Kidney (tissue), 14 donors: ENCODE data around the gene VPS33B. TPM values are rescaled to one million over a fixed set of nuclear protein-coding genes. Genes with fewer than 3 reads are reported as not detected.

Source experiments
- DNase-seq, 5 donors: peaks; one replicate each; pipeline ENCODE4 v3.0.0-alpha.2; 2013 to 2020
- FAIRE-seq: peaks from 2 replicates; lab custom pipeline; 2012; peaks lifted over from hg19 to GRCh38; lab: Jason Lieb, UNC
- H3K27ac ChIP-seq, 2 donors: one replicate each; pipeline ENCODE4 v1.7.0; 2013; ENCODE audit warnings: low read depth in 2 of 2, low read length in 2 of 2, inconsistent platforms in 1 of 2
- H3K27me3 ChIP-seq: one replicate; pipeline ENCODE4 v1.7.1; 2013; ENCODE audit warnings: low read length, inconsistent platforms; ENCODE audit not compliant: control insufficient read depth, insufficient read depth
- H3K36me3 ChIP-seq, 3 donors: one replicate each; pipeline versions ENCODE4 v1.7.0 to v1.7.1; 2013; ENCODE audit warnings: low read length in 3 of 3, control low read depth in 1 of 3, inconsistent platforms in 1 of 3; ENCODE audit not compliant: insufficient read depth in 3 of 3, control insufficient read depth in 2 of 3
- H3K4me1 ChIP-seq, 3 donors: one replicate each; pipeline versions ENCODE4 v1.7.0 to v1.7.1; 2013; ENCODE audit warnings: low read length in 3 of 3, inconsistent platforms in 1 of 3, low read depth in 1 of 3; ENCODE audit not compliant: control insufficient read depth in 2 of 3, insufficient read depth in 2 of 3
- H3K4me3 ChIP-seq, 3 donors: one replicate each; pipeline versions ENCODE4 v1.7.0 to v1.8.1; 2013; ENCODE audit warnings: low read length in 3 of 3, control low read depth in 1 of 3, inconsistent platforms in 1 of 3
- H3K9ac ChIP-seq, 3 donors: one replicate each; pipeline versions ENCODE4 v1.7.0 to v1.7.1; 2013; ENCODE audit warnings: low read length in 3 of 3, control low read depth in 1 of 3, inconsistent platforms in 1 of 3
- H3K9me3 ChIP-seq, 3 donors: one replicate each; pipeline versions ENCODE4 v1.7.0 to v1.7.1; 2013; ENCODE audit warnings: low read length in 3 of 3, control low read depth in 1 of 3, inconsistent platforms in 1 of 3; ENCODE audit not compliant: control insufficient read depth in 2 of 3, insufficient read depth in 1 of 3
- intact Hi-C: fragments of 100-400 bp; cut with DNase I; formaldehyde crosslinking; loops from one replicate; pipeline ENCODE4 v1.11.1; 2022
- polyA plus RNA-seq: library from polyadenylated mRNA; stranded (reverse); fragments of 350-450 nt; fragmentation: Illumina TruSeq; extraction: RNeasy Lipid Tissue Mini Kit (QIAGEN cat#74804); gene quantifications from one replicate; pipeline ENCODE4 v1.2.3, GENCODE V29; 2014; ENCODE audit warnings: low read depth, low replicate concordance; ENCODE audit not compliant: insufficient read depth
- total RNA-seq: library from RNA; stranded (reverse); fragmentation: NEBNext Ultra II Directional; extraction: Animal tissue kit (Norgen Biotek cat#: 25700); gene quantifications from one replicate; pipeline ENCODE4 v1.2.1, GENCODE V29; 2021
- TF ChIP-seq, protein P1 (sequence below): IDR thresholded peaks from 3 replicates; pipeline ENCODE4 v1.5.1; 2012; ENCODE audit warnings: mild to moderate bottlenecking, moderate library complexity, borderline replicate concordance; ENCODE audit not compliant: insufficient read depth; ENCODE audit errors: extremely low read depth
- donor health status: control.
- donor health status: control.
- donor health status: control.
- donor health status: control.
- donor health status: control.
- donor health status: DM: yes; HTN: yes; CAD: no.
- donor health status: Normal renal cell carcinoma (clear cell type).

The VPS33B gene
- total and polyA plus RNA-seq, 2 donors from 2014 or later: 15.5 to 18.5 TPM

DNA sequence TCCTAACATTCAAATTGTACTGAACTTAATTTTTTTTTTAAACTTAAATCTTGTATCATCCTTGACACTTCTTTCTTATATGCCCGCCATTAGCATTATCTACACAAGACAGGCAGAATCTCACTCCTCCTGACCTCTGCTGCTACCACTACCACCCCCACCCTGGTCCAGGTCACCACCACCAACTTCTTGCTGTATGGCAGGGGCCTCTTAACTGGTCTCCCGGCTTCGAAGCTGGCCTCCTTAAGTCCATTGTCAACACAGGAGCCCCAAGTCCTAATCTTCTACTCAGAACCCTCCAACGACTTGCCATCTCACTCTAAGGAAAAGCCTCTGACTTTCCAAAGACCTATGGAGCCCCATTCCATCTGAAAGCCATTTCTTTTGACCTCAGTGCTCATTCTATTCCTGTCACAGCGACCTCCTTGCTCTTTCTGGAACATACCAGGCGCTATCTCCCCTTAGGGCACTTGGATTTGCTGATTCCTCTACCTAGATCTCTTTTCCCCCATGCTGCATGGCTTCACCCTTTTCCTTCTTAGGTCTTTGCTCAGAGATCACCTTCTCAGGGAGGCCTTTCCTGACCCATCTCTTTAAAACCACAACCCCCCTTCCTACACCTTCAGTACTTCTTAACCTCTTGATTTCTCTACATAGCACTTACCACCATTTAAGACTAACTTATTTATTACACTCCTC lies 30.7 kb downstream of the VPS33B start:
- Histone ChIP-seq H3K27me3 (no peaks in the 10 kb centered on the region), H3K4me1 (no peaks in the 10 kb centered on the region), H3K9ac (no peak overlapping the region), H3K4me3 (no peak overlapping the region), H3K9me3 (no peaks in the 10 kb centered on the region), H3K36me3 (no peaks in the 10 kb centered on the region), H3K27ac (no peak overlapping the region)
- TF ChIP-seq, protein P1, sequence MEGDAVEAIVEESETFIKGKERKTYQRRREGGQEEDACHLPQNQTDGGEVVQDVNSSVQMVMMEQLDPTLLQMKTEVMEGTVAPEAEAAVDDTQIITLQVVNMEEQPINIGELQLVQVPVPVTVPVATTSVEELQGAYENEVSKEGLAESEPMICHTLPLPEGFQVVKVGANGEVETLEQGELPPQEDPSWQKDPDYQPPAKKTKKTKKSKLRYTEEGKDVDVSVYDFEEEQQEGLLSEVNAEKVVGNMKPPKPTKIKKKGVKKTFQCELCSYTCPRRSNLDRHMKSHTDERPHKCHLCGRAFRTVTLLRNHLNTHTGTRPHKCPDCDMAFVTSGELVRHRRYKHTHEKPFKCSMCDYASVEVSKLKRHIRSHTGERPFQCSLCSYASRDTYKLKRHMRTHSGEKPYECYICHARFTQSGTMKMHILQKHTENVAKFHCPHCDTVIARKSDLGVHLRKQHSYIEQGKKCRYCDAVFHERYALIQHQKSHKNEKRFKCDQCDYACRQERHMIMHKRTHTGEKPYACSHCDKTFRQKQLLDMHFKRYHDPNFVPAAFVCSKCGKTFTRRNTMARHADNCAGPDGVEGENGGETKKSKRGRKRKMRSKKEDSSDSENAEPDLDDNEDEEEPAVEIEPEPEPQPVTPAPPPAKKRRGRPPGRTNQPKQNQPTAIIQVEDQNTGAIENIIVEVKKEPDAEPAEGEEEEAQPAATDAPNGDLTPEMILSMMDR: no peak
- intact Hi-C loops: no loop called here
- no peak for FAIRE-seq
- DNase-seq: no peak

DNA sequence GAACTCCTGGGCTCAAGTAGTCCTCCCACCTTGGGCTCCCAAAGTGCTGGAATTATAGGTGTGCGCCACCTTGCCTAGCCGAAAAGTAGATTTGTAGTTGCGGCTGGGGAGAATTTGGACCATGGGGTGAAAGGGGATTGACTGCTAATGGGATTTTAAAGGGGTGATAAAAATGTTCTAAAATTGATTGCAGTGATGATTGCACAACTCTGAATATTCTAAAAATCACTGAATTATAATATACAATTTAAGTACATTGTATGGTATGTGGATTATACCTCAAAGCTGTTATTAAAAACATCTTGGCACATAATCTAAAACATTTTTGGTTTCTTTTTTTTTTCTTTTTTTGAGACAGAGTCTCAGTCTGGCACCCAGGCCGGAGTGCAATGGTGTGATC lies 31.9 kb downstream of the VPS33B start:
- intact Hi-C loops: no loop called here
- Histone ChIP-seq H3K4me1 (no peaks in the 10 kb centered on the region), H3K9ac (no peak overlapping the region), H3K27me3 (no peaks in the 10 kb centered on the region), H3K4me3 (no peak overlapping the region), H3K36me3 (no peaks in the 10 kb centered on the region), H3K9me3 (no peaks in the 10 kb centered on the region), H3K27ac (no peak overlapping the region)
- no peak for DNase-seq
- FAIRE-seq: no peak
- TF ChIP-seq, protein P1: no peak

DNA sequence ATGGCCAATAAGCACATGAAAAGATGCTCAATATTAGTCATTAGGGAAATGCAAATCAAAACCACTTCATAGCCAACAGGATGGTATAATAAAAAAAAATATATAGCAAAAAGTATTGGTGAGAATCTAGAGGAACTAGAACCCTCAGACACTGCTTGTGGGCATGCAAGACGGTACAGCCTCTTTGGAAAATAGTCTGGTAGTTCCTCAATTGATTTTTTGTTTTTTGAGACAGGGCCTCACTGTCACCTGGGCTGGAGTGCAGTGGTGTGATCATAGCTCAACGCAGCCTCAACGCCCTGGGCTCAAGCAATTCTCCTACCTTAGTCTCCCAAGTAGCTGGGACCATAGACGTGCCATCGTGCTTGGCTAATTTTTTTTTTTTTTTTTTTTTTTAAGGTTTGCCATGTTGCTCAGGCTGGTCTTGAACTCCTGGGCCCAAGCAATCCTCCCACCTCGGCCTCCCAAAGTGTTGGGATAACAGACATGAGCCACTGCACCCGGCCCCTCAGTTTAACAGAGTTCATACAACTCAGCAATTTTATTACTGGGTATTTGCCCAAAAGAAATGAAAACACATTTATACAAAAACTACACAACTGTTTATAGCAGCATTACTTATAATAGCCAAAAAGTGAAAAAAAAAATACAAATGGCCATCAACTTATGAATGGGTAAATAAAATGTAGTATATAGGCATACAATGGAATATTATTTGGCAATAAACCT lies 33.2 kb downstream of the VPS33B start:
- H3K4me1 ChIP-seq: no peaks in the 10 kb centered on the region
- H3K36me3 ChIP-seq: no peaks in the 10 kb centered on the region
- no peak overlapping the region for H3K27ac ChIP-seq
- H3K27me3 ChIP-seq: no peaks in the 10 kb centered on the region
- intact Hi-C loops: no loop called here
- H3K9ac ChIP-seq: no peak overlapping the region
- TF ChIP-seq, protein P1: no peak
- no peak overlapping the region for H3K4me3 ChIP-seq
- no peaks in the 10 kb centered on the region for H3K9me3 ChIP-seq
- FAIRE-seq: no peak
- DNase-seq: no peak
